Suprapubic skin (tissue), 2 donors: ENCODE data around the gene ERF.

Experiments used
- EP300 ChIP-seq: sonication (generic); formaldehyde crosslinking; IDR thresholded peaks from one replicate; pipeline ENCODE4 v1.6.1; 2017; ENCODE audit warnings: antibody characterized with exemption
- POLR2A ChIP-seq, 2 donors: fragments of 450-650 bp; IDR thresholded peaks; one replicate each; pipeline ENCODE4 v1.6.1; 2017; ENCODE audit warnings: antibody characterized with exemption in 2 of 2, mild to moderate bottlenecking in 2 of 2, moderate library complexity in 2 of 2

GRCh38 chr19:42204664-42205063 lies 50.3 kb downstream of the ERF start:
- no peak for TF ChIP-seq POLR2A (IDR thresholded peaks at IDR 0.05)
- TF ChIP-seq EP300: no peak
